Keratinocyte (primary cell): ENCODE data around the gene KARS1. TPM values are rescaled to one million over a fixed set of nuclear protein-coding genes. Genes with fewer than 3 reads are reported as not detected.

Source experiments
- DNase-seq: peaks from one replicate; pipeline ENCODE4 v3.0.0-alpha.2; 2011; ENCODE audit warnings: low read depth, missing footprints, low spot score
- FAIRE-seq: peaks from 2 replicates; lab custom pipeline; 2011; peaks lifted over from hg19 to GRCh38; lab: Jason Lieb, UNC
- H2AFZ ChIP-seq: 2 replicates; pipeline ENCODE4 v1.6.0; 2012; ENCODE audit warnings: low read length, control low read depth, inconsistent platforms; ENCODE audit not compliant: control insufficient read depth
- H3K27ac ChIP-seq: 2 replicates; pipeline ENCODE4 v1.5.1; 2011; ENCODE audit warnings: low read length; ENCODE audit not compliant: control insufficient read depth, insufficient read depth
- H3K27me3 ChIP-seq: 3 replicates; pipeline ENCODE4 v1.6.0; 2011; ENCODE audit warnings: low read length; ENCODE audit not compliant: control insufficient read depth, insufficient read depth; ENCODE audit errors: extremely low read depth
- H3K36me3 ChIP-seq, 2 experiments: 2 replicates in 1 of 2; 3 replicates in 1 of 2; pipeline ENCODE4 v1.5.1; 2011; ENCODE audit warnings: low read length in 2 of 2, mild to moderate bottlenecking in 1 of 2; ENCODE audit not compliant: control insufficient read depth in 2 of 2, insufficient read depth in 2 of 2; ENCODE audit errors: extremely low read depth in 1 of 2
- H3K4me1 ChIP-seq: 3 replicates; pipeline ENCODE4 v1.5.1; 2011; ENCODE audit warnings: low read length; ENCODE audit not compliant: control insufficient read depth, insufficient read depth; ENCODE audit errors: extremely low read depth
- H3K4me2 ChIP-seq: 3 replicates; pipeline ENCODE4 v1.6.0; 2011; ENCODE audit warnings: low read depth, low read length; ENCODE audit not compliant: control insufficient read depth, insufficient read depth; ENCODE audit errors: extremely low read depth
- H3K4me3 ChIP-seq, 3 experiments: fragments of 200-600 bp in 1 of 3; sonication (generic) in 1 of 3; 2 replicates in 2 of 3; 3 replicates in 1 of 3; pipeline ENCODE4 v1.5.1; 2011 to 2016; ENCODE audit warnings: low read length in 3 of 3, mild to moderate bottlenecking in 3 of 3, control low read depth in 2 of 3, inconsistent platforms in 1 of 3, low read depth in 1 of 3, mixed read lengths in 1 of 3, mixed run types in 1 of 3, moderate library complexity in 1 of 3; ENCODE audit not compliant: control insufficient read depth in 2 of 3, insufficient read depth in 2 of 3; ENCODE audit errors: extremely low read depth in 1 of 3
- H3K79me2 ChIP-seq: 2 replicates; pipeline ENCODE4 v1.6.0; 2012; ENCODE audit warnings: low read length; ENCODE audit not compliant: control insufficient read depth, insufficient read depth
- H3K9ac ChIP-seq: 3 replicates; pipeline ENCODE4 v1.6.0; 2011; ENCODE audit warnings: low read length; ENCODE audit not compliant: control insufficient read depth, insufficient read depth; ENCODE audit errors: extremely low read depth
- H3K9me1 ChIP-seq: 3 replicates; pipeline ENCODE4 v1.6.0; 2011; ENCODE audit warnings: low read length; ENCODE audit not compliant: control insufficient read depth, insufficient read depth; ENCODE audit errors: extremely low read depth
- H3K9me3 ChIP-seq: 2 replicates; pipeline ENCODE4 v1.5.1; 2012; ENCODE audit warnings: low read depth, low read length; ENCODE audit not compliant: control insufficient read depth
- H4K20me1 ChIP-seq: 3 replicates; pipeline ENCODE4 v1.6.0; 2011; ENCODE audit warnings: low read length; ENCODE audit not compliant: control insufficient read depth, insufficient read depth; ENCODE audit errors: extremely low read depth
- CTCF ChIP-seq, 3 experiments: IDR thresholded peaks in 1 of 3; conservative IDR thresholded peaks in 1 of 3; optimal IDR thresholded peaks in 1 of 3; 2 replicates in 2 of 3; 3 replicates in 1 of 3; pipeline versions ENCODE3 to v1.5.1; 2011; ENCODE audit warnings: low read length in 3 of 3, mild to moderate bottlenecking in 3 of 3, moderate library complexity in 2 of 3, control low read depth in 1 of 3, inconsistent platforms in 1 of 3; ENCODE audit not compliant: insufficient read depth in 2 of 3; ENCODE audit errors: extremely low read depth in 1 of 3
- EZH2 ChIP-seq: IDR thresholded peaks from one replicate; pipeline ENCODE4 v1.6.1; 2012; ENCODE audit warnings: inconsistent platforms, mild to moderate bottlenecking, low read length, moderate library complexity
- dilution Hi-C: fragments of 300-500 bp; cut with MboI; formaldehyde crosslinking; loops from one replicate; pipeline ENCODE4 v1.7.0; 2020; ENCODE audit warnings: low sequenced_read_pairs; ENCODE audit not compliant: extremely low pct_ligation_motif_present
- polyA plus RNA-seq, 5 experiments: library from polyadenylated mRNA; depleted of rRNA in 3 of 5; stranded (reverse) in 3 of 5; stranded (forward) in 1 of 5; unstranded in 1 of 5; fragments of >200 nt; gene quantifications; 1 replicate in 1 of 5; 2 replicates in 3 of 5; 3 replicates in 1 of 5; pipeline versions ENCODE4 v1.2.1 to v1.2.3, GENCODE V29; 2011 to 2012; ENCODE audit warnings: missing spikeins in 2 of 5, low read depth in 1 of 5, low replicate concordance in 1 of 5

Gene KARS1
- polyA plus RNA-seq, 1 donor (not counting 4 experiments of a cell fraction or from before 2014, with no cell fraction given), result 206 TPM

DNA sequence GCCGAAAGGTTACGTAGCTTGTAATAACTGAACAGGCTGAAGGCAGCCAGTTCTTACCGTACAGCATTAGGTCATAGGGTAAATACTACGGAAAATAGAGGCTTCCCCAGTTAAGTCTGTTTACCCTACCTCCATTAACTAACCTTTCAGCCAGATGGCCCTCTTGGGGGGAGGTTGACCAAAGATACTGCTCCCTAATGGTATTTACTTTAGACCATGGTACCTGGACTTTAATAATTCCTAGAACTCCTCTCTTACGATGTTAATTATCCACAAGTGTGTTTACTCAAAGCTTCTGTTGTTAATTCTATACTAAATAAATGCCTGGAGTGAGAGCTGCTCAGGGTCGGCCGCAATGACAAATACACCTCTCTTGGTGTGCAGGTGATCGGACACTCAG lies 14.6 kb downstream of the KARS1 start:
- Histone ChIP-seq H3K4me1 (no peaks in the 10 kb centered on the region), H3K9me1 (no peaks in the 10 kb centered on the region), H4K20me1 (no peaks in the 10 kb centered on the region), H3K27ac (no peak overlapping the region), H3K4me2 (no peak overlapping the region), H3K27me3 (no peaks in the 10 kb centered on the region), H2AFZ (no peak overlapping the region), H3K9ac (no peak overlapping the region), H3K36me3 (peaks cover 43 to 48% of the 10 kb centered on the region in 2 experiments), H3K4me3 (no peak overlapping the region), H3K79me2 (peaks cover 6% of the 10 kb centered on the region), H3K9me3 (no peaks in the 10 kb centered on the region)
- no peak for DNase-seq
- no peak for FAIRE-seq
- no peak for TF ChIP-seq CTCF (optimal IDR thresholded peaks at IDR 0.05 in 1 of 3, IDR thresholded peaks at IDR 0.05 in 1 of 3, conservative IDR thresholded peaks at IDR 0.05 in 1 of 3; ENCODE audit: extremely low read depth in 1 of 3, insufficient read depth in 2 of 3, low read length in 3 of 3)
- no peak for TF ChIP-seq EZH2
- dilution Hi-C loops, result no loop called here

DNA sequence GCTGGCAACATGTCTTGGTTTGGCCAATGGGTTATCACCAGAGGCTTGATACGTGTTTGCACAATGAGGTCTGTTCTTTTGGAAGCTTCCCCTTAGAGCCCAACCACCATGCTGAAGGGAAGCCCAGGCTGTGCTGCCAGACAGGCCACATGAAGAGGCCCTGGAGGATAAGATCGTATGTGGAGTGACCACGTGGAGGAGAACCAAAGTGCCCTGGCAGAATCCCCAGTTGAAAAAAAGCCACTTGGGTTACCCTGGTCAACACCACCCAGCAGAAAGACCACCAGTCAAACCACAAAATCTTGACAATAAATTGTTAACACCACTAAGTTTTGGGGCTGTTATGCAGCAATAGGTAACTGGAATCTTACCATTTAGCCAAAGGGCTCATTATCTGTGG lies 17.4 kb downstream of the KARS1 start:
- TF ChIP-seq CTCF (optimal IDR thresholded peaks at IDR 0.05 in 1 of 3, IDR thresholded peaks at IDR 0.05 in 1 of 3, conservative IDR thresholded peaks at IDR 0.05 in 1 of 3; ENCODE audit: extremely low read depth in 1 of 3, insufficient read depth in 2 of 3, low read length in 3 of 3), result no peak
- no peak for TF ChIP-seq EZH2
- H3K9me1 ChIP-seq, result no peaks in the 10 kb centered on the region
- no peak for FAIRE-seq
- no peaks in the 10 kb centered on the region for H3K79me2 ChIP-seq
- H3K4me1 ChIP-seq, result no peaks in the 10 kb centered on the region
- no peak for DNase-seq
- no peaks in the 10 kb centered on the region for H3K27me3 ChIP-seq
- H3K27ac ChIP-seq, result no peak overlapping the region
- dilution Hi-C loops, result no loop called here
- H3K9me3 ChIP-seq, result no peaks in the 10 kb centered on the region
- no peak overlapping the region for H3K4me2 ChIP-seq
- peaks cover 38 to 45% of the 10 kb centered on the region in 2 experiments for H3K36me3 ChIP-seq
- no peak overlapping the region for H3K9ac ChIP-seq
- no peaks in the 10 kb centered on the region for H4K20me1 ChIP-seq
- no peak overlapping the region for H3K4me3 ChIP-seq
- H2AFZ ChIP-seq, result no peak overlapping the region
